Karpas-422 (cell line): ENCODE data around the gene ARHGEF28. TPM values are rescaled to one million over a fixed set of nuclear protein-coding genes. Genes with fewer than 3 reads are reported as not detected.

Experiments used
- DNase-seq: peaks from one replicate; pipeline ENCODE4 v3.0.0-alpha.2; 2015
- H2AFZ ChIP-seq: fragments of 200-600 bp; sonication (generic); 2 replicates; pipeline ENCODE4 v1.6.1; 2014; ENCODE audit warnings: antibody characterized with exemption, low read length, mixed read lengths
- H3K27ac ChIP-seq: fragments of 200-600 bp; sonication (generic); 2 replicates; pipeline ENCODE4 v1.5.1; 2014; ENCODE audit warnings: mild to moderate bottlenecking, low read length, moderate library complexity
- H3K27me3 ChIP-seq: fragments of 200-600 bp; sonication (generic); 2 replicates; pipeline ENCODE4 v1.6.1; 2014; ENCODE audit warnings: low read length, mixed read lengths
- H3K36me3 ChIP-seq: fragments of 200-600 bp; sonication (generic); 2 replicates; pipeline ENCODE4 v1.6.1; 2014; ENCODE audit warnings: low read length, mixed read lengths; ENCODE audit not compliant: insufficient read depth
- H3K4me1 ChIP-seq: fragments of 200-600 bp; sonication (generic); 2 replicates; pipeline ENCODE4 v1.6.1; 2014; ENCODE audit warnings: mild to moderate bottlenecking, low read length, mixed read lengths
- H3K4me2 ChIP-seq: fragments of 200-600 bp; sonication (generic); 2 replicates; pipeline ENCODE4 v1.6.1; 2014; ENCODE audit warnings: low read length, low read depth, mild to moderate bottlenecking; ENCODE audit not compliant: poor library complexity, severe bottlenecking
- H3K4me3 ChIP-seq: fragments of 200-600 bp; sonication (generic); 2 replicates; pipeline ENCODE4 v1.5.1; 2014; ENCODE audit warnings: mild to moderate bottlenecking, antibody characterized with exemption, low read length, mixed read lengths
- H3K79me2 ChIP-seq: fragments of 200-600 bp; sonication (generic); 2 replicates; pipeline ENCODE4 v1.6.1; 2014; ENCODE audit warnings: mild to moderate bottlenecking, low read length, mixed read lengths
- H3K9ac ChIP-seq: fragments of 200-600 bp; sonication (generic); 2 replicates; pipeline ENCODE4 v1.6.0; 2014; ENCODE audit warnings: low read length
- H3K9me2 ChIP-seq: fragments of 200-600 bp; sonication (generic), shearing (Covaris generic); replicated peaks from 2 replicates; pipeline ENCODE4 v1.6.0; 2014; ENCODE audit warnings: mild to moderate bottlenecking, low read length, moderate library complexity; ENCODE audit not compliant: insufficient read depth
- H3K9me3 ChIP-seq: fragments of 300-700, 200-600 bp; sonication (generic); 2 replicates; pipeline ENCODE4 v1.6.1; 2014; ENCODE audit warnings: low read length, mixed read lengths
- H4K20me1 ChIP-seq: fragments of 200-600 bp; sonication (generic); 2 replicates; pipeline ENCODE4 v1.6.1; 2014; ENCODE audit warnings: mild to moderate bottlenecking, antibody characterized with exemption, low read length, low read depth; ENCODE audit not compliant: insufficient read depth
- total RNA-seq: library from RNA; depleted of rRNA; stranded (reverse); fragments of >200 nt; shearing (Covaris generic); gene quantifications from 2 replicates; pipeline ENCODE4 v1.2.3, GENCODE V29; 2014; ENCODE audit warnings: low replicate concordance

Gene ARHGEF28
- total RNA-seq, 1 experiment from 2014 or later: not detected

- no peaks in the 10 kb centered on the region for H3K79me2 ChIP-seq
- H3K4me3 ChIP-seq: no peak overlapping the region
- H3K9ac ChIP-seq: no peak overlapping the region
- H3K4me1 ChIP-seq: no peaks in the 10 kb centered on the region
- no peak overlapping the region for H2AFZ ChIP-seq
- no peak overlapping the region for H3K27ac ChIP-seq
- no peaks in the 10 kb centered on the region for H3K9me2 ChIP-seq
- no peaks in the 10 kb centered on the region for H4K20me1 ChIP-seq
- H3K27me3 ChIP-seq: no peaks in the 10 kb centered on the region
- no peaks in the 10 kb centered on the region for H3K36me3 ChIP-seq
- H3K9me3 ChIP-seq: no peaks in the 10 kb centered on the region
- H3K4me2 ChIP-seq: no peak overlapping the region
- no peak for DNase-seq
Measured at GRCh38 chr5:73732045-73732444, 106.0 kb downstream of the ARHGEF28 start.

- H3K79me2 ChIP-seq: no peaks in the 10 kb centered on the region
- no peaks in the 10 kb centered on the region for H3K36me3 ChIP-seq
- H4K20me1 ChIP-seq: no peaks in the 10 kb centered on the region
- no peak overlapping the region for H2AFZ ChIP-seq
- H3K27ac ChIP-seq: no peak overlapping the region
- no peaks in the 10 kb centered on the region for H3K4me1 ChIP-seq
- no peak overlapping the region for H3K9ac ChIP-seq
- H3K9me3 ChIP-seq: no peaks in the 10 kb centered on the region
- no peak for DNase-seq
- no peak overlapping the region for H3K4me2 ChIP-seq
- H3K9me2 ChIP-seq: no peaks in the 10 kb centered on the region
- H3K27me3 ChIP-seq: no peaks in the 10 kb centered on the region
- H3K4me3 ChIP-seq: no peak overlapping the region
Measured at GRCh38 chr5:73733219-73733618, 107.2 kb downstream of the ARHGEF28 start.

DNA sequence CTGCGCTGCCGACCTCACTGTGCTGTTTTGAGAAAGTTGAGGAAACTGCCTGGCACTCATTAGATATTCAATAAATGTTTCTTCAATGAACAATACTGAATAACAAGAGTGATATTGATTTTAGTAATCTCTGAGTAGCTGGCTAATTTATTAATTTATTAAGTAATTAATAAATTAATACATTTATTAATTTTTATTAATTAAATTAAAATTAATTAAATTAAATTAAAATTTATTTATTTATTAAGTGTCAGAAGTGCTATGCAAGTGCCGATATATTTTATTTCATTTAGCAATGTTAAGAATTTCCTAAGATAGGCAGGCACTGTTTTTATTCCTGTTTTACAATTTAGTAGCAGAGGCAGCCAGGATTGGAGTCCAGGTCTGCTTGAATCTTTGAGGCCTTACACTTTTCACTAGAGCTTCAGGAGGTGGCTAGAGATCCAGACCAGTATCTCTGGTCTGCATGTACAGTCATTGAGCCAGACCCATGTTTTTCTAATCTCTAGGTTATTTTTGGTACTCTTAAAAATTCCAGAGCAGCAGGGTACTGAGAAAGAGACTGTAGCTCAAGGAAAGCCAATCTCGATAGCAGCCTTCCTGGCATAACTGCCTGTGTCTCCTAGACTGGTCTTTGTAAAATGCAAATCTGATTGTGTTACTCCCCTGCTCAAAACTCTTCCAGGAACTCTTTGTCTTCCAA lies 109.2 kb downstream of the ARHGEF28 start:
- H3K4me3 ChIP-seq: no peak overlapping the region
- no peak for DNase-seq
- H2AFZ ChIP-seq: no peak overlapping the region
- no peaks in the 10 kb centered on the region for H3K9me2 ChIP-seq
- no peak overlapping the region for H3K27ac ChIP-seq
- no peaks in the 10 kb centered on the region for H3K36me3 ChIP-seq
- no peak overlapping the region for H3K4me2 ChIP-seq
- no peaks in the 10 kb centered on the region for H3K9me3 ChIP-seq
- no peaks in the 10 kb centered on the region for H3K4me1 ChIP-seq
- no peaks in the 10 kb centered on the region for H4K20me1 ChIP-seq
- H3K27me3 ChIP-seq: no peaks in the 10 kb centered on the region
- H3K79me2 ChIP-seq: no peaks in the 10 kb centered on the region
- no peak overlapping the region for H3K9ac ChIP-seq

DNA sequence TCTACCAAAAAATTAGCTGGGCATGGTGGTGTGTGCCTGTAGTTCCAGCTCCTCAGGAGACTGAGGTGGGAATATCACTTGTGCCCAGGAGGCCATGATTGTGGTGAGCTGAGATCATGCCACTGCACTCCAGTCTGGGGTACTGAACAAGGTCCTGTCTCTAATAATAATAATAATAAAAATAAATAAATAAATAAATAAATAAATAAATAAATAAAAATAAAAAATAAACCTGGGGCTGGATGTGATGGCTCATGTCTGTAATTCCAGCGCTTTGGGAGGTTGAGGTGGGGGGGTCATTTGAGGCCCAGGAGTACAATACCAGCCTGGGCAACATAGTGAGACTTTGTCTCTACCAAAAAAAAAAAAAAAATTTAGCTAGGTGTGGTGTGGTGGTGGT lies 113.7 kb downstream of the ARHGEF28 start:
- Histone ChIP-seq H2AFZ (no peak overlapping the region), H3K9me2 (no peaks in the 10 kb centered on the region), H3K4me2 (no peak overlapping the region), H3K36me3 (no peaks in the 10 kb centered on the region), H3K79me2 (no peaks in the 10 kb centered on the region), H4K20me1 (no peaks in the 10 kb centered on the region), H3K9ac (no peak overlapping the region), H3K27me3 (no peaks in the 10 kb centered on the region), H3K27ac (no peak overlapping the region), H3K9me3 (no peaks in the 10 kb centered on the region), H3K4me3 (no peak overlapping the region), H3K4me1 (no peaks in the 10 kb centered on the region)
- no peak for DNase-seq

DNA sequence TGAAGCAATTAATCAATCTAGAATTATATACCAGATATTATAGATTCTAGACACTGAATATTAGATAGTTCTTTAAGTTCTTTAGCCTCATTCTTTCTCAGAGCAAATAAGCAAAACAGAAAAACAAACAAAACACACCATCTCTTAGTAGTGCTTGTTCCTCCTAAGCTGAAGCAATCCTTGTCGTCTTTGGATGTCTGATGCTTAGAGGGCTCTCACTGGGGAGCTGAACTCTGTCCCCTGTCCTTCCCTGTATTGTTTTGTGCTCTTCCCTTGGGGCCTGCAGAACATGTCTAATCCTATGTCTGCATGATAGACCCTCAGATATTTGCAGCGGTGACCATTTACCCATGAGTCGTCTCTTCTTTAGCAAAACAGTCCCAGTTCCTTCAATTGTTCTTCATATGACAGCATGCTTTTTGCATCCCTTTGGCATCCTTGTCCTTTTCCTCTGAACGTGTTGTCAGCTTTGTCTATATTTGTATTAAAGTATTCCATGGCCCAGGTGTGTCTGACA lies 114.3 kb downstream of the ARHGEF28 start:
- no peak for DNase-seq
- no peaks in the 10 kb centered on the region for H3K79me2 ChIP-seq
- H3K4me1 ChIP-seq: no peaks in the 10 kb centered on the region
- H3K9me3 ChIP-seq: no peaks in the 10 kb centered on the region
- no peak overlapping the region for H3K27ac ChIP-seq
- H2AFZ ChIP-seq: no peak overlapping the region
- no peaks in the 10 kb centered on the region for H4K20me1 ChIP-seq
- H3K4me3 ChIP-seq: no peak overlapping the region
- H3K4me2 ChIP-seq: no peak overlapping the region
- no peaks in the 10 kb centered on the region for H3K27me3 ChIP-seq
- no peak overlapping the region for H3K9ac ChIP-seq
- H3K36me3 ChIP-seq: no peaks in the 10 kb centered on the region
- H3K9me2 ChIP-seq: no peaks in the 10 kb centered on the region

DNA sequence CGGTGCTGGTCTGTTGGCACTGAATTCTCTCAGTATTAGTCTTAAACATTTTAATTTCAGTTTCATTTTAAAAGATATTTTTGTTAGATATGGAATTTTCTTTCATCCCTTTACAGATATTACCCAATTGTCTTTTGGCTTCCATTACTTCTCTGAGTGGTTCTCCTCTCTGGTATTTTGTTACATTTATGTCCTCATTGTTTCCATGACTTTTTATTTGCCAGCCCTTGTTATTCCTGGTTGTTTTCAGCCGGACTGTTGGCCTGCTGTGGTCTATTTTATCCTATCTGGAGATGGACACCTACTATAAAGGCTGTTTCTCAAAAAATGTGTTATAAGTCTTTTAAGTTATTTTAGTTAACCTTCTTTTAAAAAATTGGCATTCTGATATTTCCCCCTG lies 117.2 kb downstream of the ARHGEF28 start:
- Histone ChIP-seq H3K27ac (no peak overlapping the region), H3K79me2 (no peaks in the 10 kb centered on the region), H3K36me3 (no peaks in the 10 kb centered on the region), H3K9ac (no peak overlapping the region), H3K9me3 (no peaks in the 10 kb centered on the region), H3K4me2 (no peak overlapping the region), H2AFZ (no peak overlapping the region), H3K27me3 (no peaks in the 10 kb centered on the region), H3K9me2 (no peaks in the 10 kb centered on the region), H3K4me1 (no peaks in the 10 kb centered on the region), H4K20me1 (no peaks in the 10 kb centered on the region), H3K4me3 (no peak overlapping the region)
- no peak for DNase-seq

DNA sequence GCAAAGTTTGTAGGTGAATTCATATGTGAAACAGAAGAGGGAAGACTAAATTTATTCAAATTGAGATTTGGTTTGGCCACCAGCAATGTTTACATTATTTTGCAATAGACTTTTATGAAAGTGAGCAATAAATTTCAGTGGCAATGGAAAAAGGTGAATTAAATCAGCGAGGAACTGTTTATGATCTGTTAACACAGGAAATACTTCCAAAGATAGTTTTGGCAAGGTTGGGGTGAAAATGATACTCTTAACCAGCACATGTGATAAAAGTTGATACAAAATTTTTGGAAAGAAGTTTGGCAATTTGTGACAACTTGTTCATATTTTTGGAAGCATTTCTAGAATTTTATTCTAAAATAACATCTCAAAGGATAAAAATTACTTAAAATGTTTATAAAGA lies 119.8 kb downstream of the ARHGEF28 start:
- no peaks in the 10 kb centered on the region for H3K79me2 ChIP-seq
- DNase-seq: no peak
- H3K36me3 ChIP-seq: no peaks in the 10 kb centered on the region
- no peaks in the 10 kb centered on the region for H4K20me1 ChIP-seq
- H3K9me3 ChIP-seq: no peaks in the 10 kb centered on the region
- H3K4me2 ChIP-seq: no peak overlapping the region
- no peak overlapping the region for H2AFZ ChIP-seq
- H3K4me3 ChIP-seq: no peak overlapping the region
- no peaks in the 10 kb centered on the region for H3K27me3 ChIP-seq
- no peak overlapping the region for H3K9ac ChIP-seq
- no peak overlapping the region for H3K27ac ChIP-seq
- H3K9me2 ChIP-seq: no peaks in the 10 kb centered on the region
- no peaks in the 10 kb centered on the region for H3K4me1 ChIP-seq

DNA sequence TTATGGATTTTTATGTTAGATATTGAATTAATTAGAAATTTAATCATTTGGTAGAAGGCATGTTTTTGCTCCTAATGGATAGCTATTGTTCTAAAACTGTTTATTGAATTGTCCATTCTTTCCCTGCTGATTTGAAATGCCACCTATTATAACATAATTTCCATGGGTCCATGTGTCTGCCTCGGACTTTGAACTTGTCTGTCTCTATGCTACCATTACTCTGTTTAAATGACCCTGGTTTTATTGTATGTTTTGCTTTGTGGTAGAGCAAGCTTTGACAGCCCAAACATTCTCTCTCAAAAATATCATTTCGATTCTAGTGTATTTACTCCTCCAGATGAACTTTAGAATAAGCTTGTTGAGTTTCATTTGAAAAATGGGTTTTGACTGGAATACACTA lies 120.6 kb downstream of the ARHGEF28 start:
- Histone ChIP-seq H3K27ac (no peak overlapping the region), H3K9me2 (no peaks in the 10 kb centered on the region), H3K9me3 (no peaks in the 10 kb centered on the region), H3K27me3 (no peaks in the 10 kb centered on the region), H3K4me3 (no peak overlapping the region), H4K20me1 (no peaks in the 10 kb centered on the region), H3K4me1 (no peaks in the 10 kb centered on the region), H3K36me3 (no peaks in the 10 kb centered on the region), H3K79me2 (no peaks in the 10 kb centered on the region), H3K9ac (no peak overlapping the region), H2AFZ (no peak overlapping the region), H3K4me2 (no peak overlapping the region)
- no peak for DNase-seq
